ENCODE data around the gene RAET1L. TPM values are rescaled to one million over a fixed set of nuclear protein-coding genes. Genes with fewer than 3 reads are reported as not detected.

RAET1L gene
- total RNA-seq, 4 donors from 2014 or later = 1.6 to 8.0 (median 4.2) TPM

GRCh38 chr6:150029749-150030148, 4.4 kb upstream of the RAET1L start:
- H3K4me1 ChIP-seq = peaks cover 15% of the 10 kb centered on the region
- no peak for DNase-seq (ENCODE audit: low spot score in 2 of 2)
- WGBS = 80% methylated on average over 4 of the region's 4 CpGs
- TF ChIP-seq POLR2AphosphoS5 (IDR thresholded peaks at IDR 0.05) = no peak
- no peak for TF ChIP-seq EP300 (IDR thresholded peaks at IDR 0.05)
- TF ChIP-seq POLR2A (IDR thresholded peaks at IDR 0.05) = no peak
- no peak for TF ChIP-seq CTCF (IDR thresholded peaks at IDR 0.05)
- H3K36me3 ChIP-seq = no peaks in the 10 kb centered on the region
- no peak overlapping the region for H3K4me3 ChIP-seq
- H3K27me3 ChIP-seq = peaks cover 29% of the 10 kb centered on the region
- H3K9me3 ChIP-seq = no peaks in the 10 kb centered on the region
- H3K27ac ChIP-seq = no peak overlapping the region

GRCh38 chr6:150029276-150029675, 3.9 kb upstream of the RAET1L start:
- H3K4me1 ChIP-seq = peaks cover 17% of the 10 kb centered on the region
- DNase-seq (ENCODE audit: low spot score in 2 of 2) = no peak
- peaks cover 32% of the 10 kb centered on the region for H3K27me3 ChIP-seq
- TF ChIP-seq EP300 (IDR thresholded peaks at IDR 0.05) (no peak), POLR2A (IDR thresholded peaks at IDR 0.05) (no peak), POLR2AphosphoS5 (IDR thresholded peaks at IDR 0.05) (no peak), CTCF (IDR thresholded peaks at IDR 0.05) (no peak)
- H3K9me3 ChIP-seq = no peaks in the 10 kb centered on the region
- H3K36me3 ChIP-seq = no peaks in the 10 kb centered on the region
- H3K27ac ChIP-seq = no peak overlapping the region
- 92% methylated on average over 5 of the region's 7 CpGs for WGBS
- no peak overlapping the region for H3K4me3 ChIP-seq

GRCh38 chr6:150028799-150029198, 3.5 kb upstream of the RAET1L start:
- Histone ChIP-seq H3K4me1 (peaks cover 17% of the 10 kb centered on the region), H3K27me3 (peaks cover 34% of the 10 kb centered on the region), H3K4me3 (no peak overlapping the region), H3K9me3 (no peaks in the 10 kb centered on the region), H3K36me3 (no peaks in the 10 kb centered on the region), H3K27ac (no peak overlapping the region)
- TF ChIP-seq POLR2AphosphoS5 (IDR thresholded peaks at IDR 0.05) (no peak), EP300 (IDR thresholded peaks at IDR 0.05) (no peak), CTCF (IDR thresholded peaks at IDR 0.05) (no peak), POLR2A (IDR thresholded peaks at IDR 0.05) (no peak)
- DNase-seq (ENCODE audit: low spot score in 2 of 2) = no peak
- WGBS = 72% methylated on average over 8 of the region's 8 CpGs

GRCh38 chr6:150027806-150028565, 2.7 kb upstream of the RAET1L start:
- no peak overlapping the region for H3K27ac ChIP-seq
- WGBS = 91% methylated on average over 6 of the region's 6 CpGs
- TF ChIP-seq CTCF (IDR thresholded peaks at IDR 0.05) (no peak), EP300 (IDR thresholded peaks at IDR 0.05) (no peak), POLR2A (IDR thresholded peaks at IDR 0.05) (no peak), POLR2AphosphoS5 (IDR thresholded peaks at IDR 0.05) (no peak)
- H3K36me3 ChIP-seq = no peaks in the 10 kb centered on the region
- H3K4me1 ChIP-seq = peaks cover 17% of the 10 kb centered on the region
- no peaks in the 10 kb centered on the region for H3K9me3 ChIP-seq
- peaks cover 34% of the 10 kb centered on the region for H3K27me3 ChIP-seq
- H3K4me3 ChIP-seq = no peak overlapping the region
- DNase-seq (ENCODE audit: low spot score in 2 of 2) = no peak

- DNase-seq (ENCODE audit: low spot score in 2 of 2) = no peak
These were observed 1.9 kb upstream of the RAET1L start for GRCh38 chr6:150026976-150027805.

More at GRCh38 chr6:150026976-150027805, 1.9 kb upstream of the RAET1L start:
- H3K27me3 ChIP-seq = peaks cover 34% of the 10 kb centered on the region
- 91% methylated on average over 9 of the region's 9 CpGs for WGBS
- no peaks in the 10 kb centered on the region for H3K36me3 ChIP-seq
- H3K9me3 ChIP-seq = no peaks in the 10 kb centered on the region
- no peak overlapping the region for H3K27ac ChIP-seq
- H3K4me3 ChIP-seq = no peak overlapping the region
- TF ChIP-seq POLR2AphosphoS5 (IDR thresholded peaks at IDR 0.05) = no peak
- no peak for TF ChIP-seq POLR2A (IDR thresholded peaks at IDR 0.05)
- TF ChIP-seq CTCF (IDR thresholded peaks at IDR 0.05) = no peak
- no peak for TF ChIP-seq EP300 (IDR thresholded peaks at IDR 0.05)
- H3K4me1 ChIP-seq = peaks cover 17% of the 10 kb centered on the region
